Heart right ventricle (tissue), 16 donors: ENCODE data around the gene CCL5. TPM values are rescaled to one million over a fixed set of nuclear protein-coding genes. Genes with fewer than 3 reads are reported as not detected.

Experiments
- ATAC-seq, 8 donors: fragments of 200-7000 bp; cut with Tn5 transposase; one replicate each; pipeline ENCODE4 v1.9.1; 2020; ENCODE audit warnings: mild to moderate bottlenecking in 8 of 8, moderate library complexity in 8 of 8, moderate number of reproducible peaks in 1 of 8
- DNase-seq, 2 donors: peaks; one replicate each; pipeline ENCODE4 v3.0.0-alpha.2; 2020
- H3K27ac ChIP-seq, 10 donors: fragments of 200-600 bp; sonication (generic) in 2 of 10; one replicate each; pipeline versions ENCODE4 v1.5.0 to v1.8.0; 2020 to 2022; ENCODE audit warnings: mild to moderate bottlenecking in 3 of 10
- H3K27me3 ChIP-seq, 7 donors: fragments of 200-600 bp; one replicate each; pipeline ENCODE4 v1.8.0; 2021 to 2022; ENCODE audit warnings: mild to moderate bottlenecking in 2 of 7
- H3K36me3 ChIP-seq, 9 donors: fragments of 200-600 bp; sonication (generic) in 1 of 9; one replicate each; pipeline versions ENCODE4 v1.5.0 to v1.8.0; 2020 to 2022; ENCODE audit warnings: mild to moderate bottlenecking in 2 of 9
- H3K4me1 ChIP-seq, 9 donors: fragments of 200-600 bp; sonication (generic) in 1 of 9; one replicate each; pipeline versions ENCODE4 v1.5.0 to v1.8.0; 2020 to 2022; ENCODE audit warnings: mild to moderate bottlenecking in 4 of 9
- H3K4me3 ChIP-seq, 10 donors: fragments of 200-600 bp; sonication (generic) in 2 of 10; one replicate each; pipeline versions ENCODE4 v1.5.0 to v1.8.0; 2020 to 2022; ENCODE audit warnings: mild to moderate bottlenecking in 7 of 10, moderate library complexity in 2 of 10
- H3K9me3 ChIP-seq, 11 donors: fragments of 200-600 bp in 10 of 11; sonication (generic) in 2 of 11; one replicate each; pipeline versions ENCODE4 v1.5.0 to v1.8.0; 2013 to 2022; ENCODE audit warnings: mild to moderate bottlenecking in 2 of 11, control low read depth in 1 of 11, moderate library complexity in 1 of 11
- WGBS, 2 donors: extraction: QIAGEN DNeasy Blood & Tissue Kit; methylation state at CpG; one replicate each; pipeline ENCODE4 v1.1.7; 2013; ENCODE audit warnings: inconsistent platforms in 1 of 2; 5-methylcytosine and 5-hydroxymethylcytosine counted together
- intact Hi-C, 10 donors: fragments of 100-400 bp; cut with DNase I; formaldehyde crosslinking; loops; one replicate each; pipeline versions ENCODE4 v1.11.1 to v1.14.2; 2022
- polyA plus RNA-seq, 2 donors: library from polyadenylated mRNA; stranded (reverse); fragments of 200-250 nt; gene quantifications; one replicate each; pipeline ENCODE4 v1.2.3, GENCODE V29; 2013
- total RNA-seq, 10 donors: library from RNA; stranded (reverse); fragmentation: NEBNext Ultra II Directional in 3 of 10; extraction: Animal tissue kit (Norgen Biotek cat#: 25700) in 3 of 10; gene quantifications; one replicate each; pipeline versions ENCODE4 v1.2.1 to v1.2.4, GENCODE V29; 2021 to 2023
- TF ChIP-seq, protein P1 (sequence below), 9 donors: fragments of 200-600 bp; sonication (generic) in 2 of 9; IDR thresholded peaks; one replicate each; pipeline versions ENCODE4 v1.5.0 to v1.8.0; 2021 to 2022; ENCODE audit warnings: antibody characterized with exemption in 9 of 9, mild to moderate bottlenecking in 5 of 9, moderate library complexity in 1 of 9
- donor health status: Arrhythmogenic right ventricular cardiomyopathy.
- donor health status: ischemic (EF 13 %, LVEDD 7.1; RV severe dilation, severe dysfunction).
- donor health status: healthy with polysubstance abuse.
- donor health status: DM: no; HTN: yes; CAD: no.
- donor health status: DM: no; HTN: no; CAD: no.
- donor health status: ischemic (EF 25% LVEDD 6.9; RV normal size, moderate dysfunction).
- donor health status: ischemic (EF 25% LVEDD 5.7; RV mildly dilated, moderate dysfunction).
- donor health status: healthy.
- donor health status: DM: yes; HTN: yes; CAD: no.
- donor health status: Ischemic cardiomyopathy.
- donor health status: ischemic (EF 35%, LVEDD 5.7; RV mildly dilated, moderate dysfunction).
- donor health status: nonischemic (EF 11% LVEDD 7.7; RV severe dilation, severe dysfunction).
- donor health status: DM: yes; HTN: yes; CAD: no.
- donor health status: PGD.
- donor health status: ischemic (EF 29% LVEDD 5.4; RV normal size, mild dysfunction).
- donor health status: nonischemic (EF 23%, LVEDD 6.1; RV moderate dilation, normal function).

Gene CCL5
- total and polyA plus RNA-seq, 12 donors: 0.47 to 29.8 (median 1.4) TPM

DNA sequence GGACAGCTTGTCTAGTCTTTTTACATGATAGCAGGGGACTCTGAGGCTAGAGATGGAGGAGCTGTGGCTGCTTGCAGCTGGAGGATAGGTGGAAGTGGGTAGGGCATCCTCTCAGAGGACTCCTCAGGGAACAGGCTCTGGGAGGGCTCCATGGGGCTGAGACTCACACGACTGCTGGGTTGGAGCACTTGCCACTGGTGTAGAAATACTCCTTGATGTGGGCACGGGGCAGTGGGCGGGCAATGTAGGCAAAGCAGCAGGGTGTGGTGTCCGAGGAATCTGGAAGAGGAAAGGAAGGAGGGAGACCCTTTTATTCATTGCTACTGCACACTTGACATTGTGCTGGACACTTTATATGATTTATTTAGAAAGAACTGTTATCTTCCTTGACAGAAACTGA is 1.8 kb downstream of the CCL5 start:
- H3K27me3 ChIP-seq: no peaks in the 10 kb centered on the region
- peak overlapping the region in 1 of 10 donors; percentile 57 for H3K27ac ChIP-seq
- H3K4me3 ChIP-seq: peak overlapping the region in 1 of 10 donors; percentile 49
- no peaks in the 10 kb centered on the region for H3K36me3 ChIP-seq
- TF ChIP-seq, protein P1, sequence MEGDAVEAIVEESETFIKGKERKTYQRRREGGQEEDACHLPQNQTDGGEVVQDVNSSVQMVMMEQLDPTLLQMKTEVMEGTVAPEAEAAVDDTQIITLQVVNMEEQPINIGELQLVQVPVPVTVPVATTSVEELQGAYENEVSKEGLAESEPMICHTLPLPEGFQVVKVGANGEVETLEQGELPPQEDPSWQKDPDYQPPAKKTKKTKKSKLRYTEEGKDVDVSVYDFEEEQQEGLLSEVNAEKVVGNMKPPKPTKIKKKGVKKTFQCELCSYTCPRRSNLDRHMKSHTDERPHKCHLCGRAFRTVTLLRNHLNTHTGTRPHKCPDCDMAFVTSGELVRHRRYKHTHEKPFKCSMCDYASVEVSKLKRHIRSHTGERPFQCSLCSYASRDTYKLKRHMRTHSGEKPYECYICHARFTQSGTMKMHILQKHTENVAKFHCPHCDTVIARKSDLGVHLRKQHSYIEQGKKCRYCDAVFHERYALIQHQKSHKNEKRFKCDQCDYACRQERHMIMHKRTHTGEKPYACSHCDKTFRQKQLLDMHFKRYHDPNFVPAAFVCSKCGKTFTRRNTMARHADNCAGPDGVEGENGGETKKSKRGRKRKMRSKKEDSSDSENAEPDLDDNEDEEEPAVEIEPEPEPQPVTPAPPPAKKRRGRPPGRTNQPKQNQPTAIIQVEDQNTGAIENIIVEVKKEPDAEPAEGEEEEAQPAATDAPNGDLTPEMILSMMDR (IDR thresholded peaks at IDR 0.05): no peak
- intact Hi-C loops: no loop called here
- ATAC-seq (no peak), DNase-seq (no peak)
- no peaks in the 10 kb centered on the region for H3K9me3 ChIP-seq
- peaks cover 0 to 26% (median 0%) of the 10 kb centered on the region in 9 donors for H3K4me1 ChIP-seq
- WGBS, 2 donors: 74 to 76% methylated on average over 4 of the region's 4 CpGs

- ATAC-seq (no peak), DNase-seq (no peak)
- peak overlapping the region in 1 of 10 donors; percentile 57 for H3K27ac ChIP-seq
- H3K9me3 ChIP-seq: no peaks in the 10 kb centered on the region
- TF ChIP-seq, protein P1 (IDR thresholded peaks at IDR 0.05): no peak
- H3K4me1 ChIP-seq: peaks cover 0 to 26% (median 0%) of the 10 kb centered on the region in 9 donors
- no peaks in the 10 kb centered on the region for H3K27me3 ChIP-seq
- intact Hi-C loops: no loop called here
- peak overlapping the region in 1 of 10 donors; percentile 49 for H3K4me3 ChIP-seq
- H3K36me3 ChIP-seq: no peaks in the 10 kb centered on the region
These were observed 2.7 kb downstream of the CCL5 start for GRCh38 chr17:35877345-35878029.

GRCh38 chr17:35876534-35876933 is 3.6 kb downstream of the CCL5 start:
- peaks cover 0 to 28% (median 0%) of the 10 kb centered on the region in 9 donors for H3K4me1 ChIP-seq
- WGBS, 2 donors: 81 to 86% methylated on average over 3 of the region's 3 CpGs
- H3K9me3 ChIP-seq: no peaks in the 10 kb centered on the region
- H3K27me3 ChIP-seq: no peaks in the 10 kb centered on the region
- peak overlapping the region in 1 of 10 donors; percentile 64 for H3K27ac ChIP-seq
- no peak for ATAC-seq
- no peaks in the 10 kb centered on the region for H3K36me3 ChIP-seq
- peak overlapping the region in 1 of 10 donors; percentile 49 for H3K4me3 ChIP-seq
- TF ChIP-seq, protein P1 (IDR thresholded peaks at IDR 0.05): no peak
- intact Hi-C loops: no loop called here
- DNase-seq: no peak

- peak overlapping the region in 1 of 10 donors; percentile 49 for H3K4me3 ChIP-seq
- no peak for DNase-seq
- H3K9me3 ChIP-seq: no peaks in the 10 kb centered on the region
- no peaks in the 10 kb centered on the region for H3K27me3 ChIP-seq
- TF ChIP-seq, protein P1 (IDR thresholded peaks at IDR 0.05): no peak
- ATAC-seq: no peak
- H3K4me1 ChIP-seq: peaks cover 0 to 33% (median 0%) of the 10 kb centered on the region in 9 donors
- intact Hi-C loops: no loop called here
- no peaks in the 10 kb centered on the region for H3K36me3 ChIP-seq
- H3K27ac ChIP-seq: peak overlapping the region in 1 of 10 donors; percentile 64
- 63 to 67% methylated on average over 3 of the region's 3 CpGs for whole genome bisulfite sequencing, 2 donors
These were observed 4.4 kb downstream of the CCL5 start for GRCh38 chr17:35875800-35876139.
